Measurements from ENCODE around the gene NME2.

The NME2 gene

GRCh38 chr17:51120739-51121619 lies 45.2 kb upstream of the NME2 start, which contains the start of gene SPAG9 (continued):
- TF ChIP-seq ZBTB1 (tag by site-specific recombination; IDR thresholded peaks at IDR 0.05) (peak; percentile 97), ZNF221 (tag by site-specific recombination; IDR thresholded peaks at IDR 0.05; ENCODE audit: borderline replicate concordance) (no peak), ZNF530 (tag by site-specific recombination; IDR thresholded peaks at IDR 0.05; ENCODE audit: low read depth) (no peak), HOXD13 (CRISPR knock-in tag; IDR thresholded peaks at IDR 0.05; ENCODE audit: borderline replicate concordance) (no peak), HOXC10 (CRISPR knock-in tag; IDR thresholded peaks at IDR 0.05) (0 out of 2 replicates have a peak, but pooled peaks have one; percentile 64), ZNF654 (tag by site-specific recombination; IDR thresholded peaks at IDR 0.05; ENCODE audit: low read depth) (no peak), ZNF621 (tag by site-specific recombination; IDR thresholded peaks at IDR 0.05) (no peak), ZNF155 (tag by site-specific recombination; IDR thresholded peaks at IDR 0.05) (no peak), KLF17 (tag by site-specific recombination; IDR thresholded peaks at IDR 0.05) (peak; percentile 83), ZNF366 (tag by site-specific recombination; conservative IDR thresholded peaks at IDR 0.05) (peak; percentile 78), GLI4 (tag by site-specific recombination; IDR thresholded peaks at IDR 0.05) (no peak), ZNF555 (tag by site-specific recombination; conservative IDR thresholded peaks at IDR 0.05) (no peak), ZNF48 (tag by site-specific recombination; IDR thresholded peaks at IDR 0.05) (no peak), SALL2 (tag by site-specific recombination; IDR thresholded peaks at IDR 0.05; ENCODE audit: borderline replicate concordance) (no peak), ZNF2 (tag by site-specific recombination; IDR thresholded peaks at IDR 0.05) (no peak; the same call in 1 of the 2 replicates), SP2 (tag by site-specific recombination; IDR thresholded peaks at IDR 0.05) (peak; percentile 87), ZNF792 (tag by site-specific recombination; IDR thresholded peaks at IDR 0.05) (no peak), ZNF335 (tag by site-specific recombination; conservative IDR thresholded peaks at IDR 0.05) (peak; percentile 51), INSM2 (tag by site-specific recombination; IDR thresholded peaks at IDR 0.05) (peak; percentile 49; the same call in 1 of the 2 replicates), ZNF791 (tag by site-specific recombination; IDR thresholded peaks at IDR 0.05) (no peak), ZNF398 (tag by site-specific recombination; IDR thresholded peaks at IDR 0.05) (peak; percentile 88), ZNF10 (tag by site-specific recombination; IDR thresholded peaks at IDR 0.05) (no peak), ZNF416 (tag by site-specific recombination; IDR thresholded peaks at IDR 0.05) (no peak), ZNF302 (tag by site-specific recombination; IDR thresholded peaks at IDR 0.05; ENCODE audit: low read depth) (no peak), ZNF274 (IDR thresholded peaks at IDR 0.05; ENCODE audit: low read length) (no peak), ZNF274 (tag by site-specific recombination; IDR thresholded peaks at IDR 0.05; ENCODE audit: borderline replicate concordance) (no peak), ZNF488 (tag by site-specific recombination; IDR thresholded peaks at IDR 0.05) (no peak), TSHZ1 (tag by site-specific recombination; IDR thresholded peaks at IDR 0.05; ENCODE audit: borderline replicate concordance) (peak; percentile 31; the same call in 1 of the 2 replicates), ZNF629 (tag by site-specific recombination; IDR thresholded peaks at IDR 0.05) (peak; percentile 84), ZNF350 (tag by site-specific recombination; IDR thresholded peaks at IDR 0.05) (no peak), GLIS2 (tag by site-specific recombination; IDR thresholded peaks at IDR 0.05) (peak; percentile 47), ZFP69B (tag by site-specific recombination; IDR thresholded peaks at IDR 0.05) (peak; percentile 55; the same call in 1 of the 2 replicates), ZNF658 (tag by site-specific recombination; IDR thresholded peaks at IDR 0.05) (no peak)
